ENCODE measurements around the gene NUMBL.
"Not testable (repeated sequence)": the region's sequence is repeated elsewhere in the genome, so short reads cannot be mapped to it uniquely, and the experiment has no call there.

GRCh38 chr19:40730065-40730464 lies 39.6 kb upstream of the NUMBL start:
- TF ChIP-seq ZSCAN29 (CRISPR knock-in tag; conservative IDR thresholded peaks at IDR 0.05); CTCF (CRISPR knock-in tag; IDR thresholded peaks at IDR 0.05); POLR2A (IDR thresholded peaks at IDR 0.05; ENCODE audit: insufficient read depth in 1 of 2, low read depth in 2 of 2, low read length in 2 of 2): not testable (repeated sequence)
- TF ChIP-seq, protein P1, sequence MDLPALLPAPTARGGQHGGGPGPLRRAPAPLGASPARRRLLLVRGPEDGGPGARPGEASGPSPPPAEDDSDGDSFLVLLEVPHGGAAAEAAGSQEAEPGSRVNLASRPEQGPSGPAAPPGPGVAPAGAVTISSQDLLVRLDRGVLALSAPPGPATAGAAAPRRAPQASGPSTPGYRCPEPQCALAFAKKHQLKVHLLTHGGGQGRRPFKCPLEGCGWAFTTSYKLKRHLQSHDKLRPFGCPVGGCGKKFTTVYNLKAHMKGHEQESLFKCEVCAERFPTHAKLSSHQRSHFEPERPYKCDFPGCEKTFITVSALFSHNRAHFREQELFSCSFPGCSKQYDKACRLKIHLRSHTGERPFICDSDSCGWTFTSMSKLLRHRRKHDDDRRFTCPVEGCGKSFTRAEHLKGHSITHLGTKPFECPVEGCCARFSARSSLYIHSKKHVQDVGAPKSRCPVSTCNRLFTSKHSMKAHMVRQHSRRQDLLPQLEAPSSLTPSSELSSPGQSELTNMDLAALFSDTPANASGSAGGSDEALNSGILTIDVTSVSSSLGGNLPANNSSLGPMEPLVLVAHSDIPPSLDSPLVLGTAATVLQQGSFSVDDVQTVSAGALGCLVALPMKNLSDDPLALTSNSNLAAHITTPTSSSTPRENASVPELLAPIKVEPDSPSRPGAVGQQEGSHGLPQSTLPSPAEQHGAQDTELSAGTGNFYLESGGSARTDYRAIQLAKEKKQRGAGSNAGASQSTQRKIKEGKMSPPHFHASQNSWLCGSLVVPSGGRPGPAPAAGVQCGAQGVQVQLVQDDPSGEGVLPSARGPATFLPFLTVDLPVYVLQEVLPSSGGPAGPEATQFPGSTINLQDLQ (CRISPR knock-in tag; IDR thresholded peaks at IDR 0.05): not testable (repeated sequence)

All from HepG2 (cell line).